SU-DHL-6 (cell line): Measurements from ENCODE around the gene OR1N2.
"Not testable (repeated sequence)": the region's sequence is repeated elsewhere in the genome, so short reads cannot be mapped to it uniquely, and the experiment has no call there.

ENCODE experiments used
- H2AFZ ChIP-seq: fragments of 200-600 bp; sonication (generic); 2 replicates; pipeline ENCODE4 v1.6.1; 2014; ENCODE audit warnings: low read depth, mild to moderate bottlenecking, moderate library complexity, mixed read lengths, antibody characterized with exemption, low read length; ENCODE audit not compliant: severe bottlenecking
- H3F3A ChIP-seq: fragments of 200-600 bp; shearing (Covaris generic); 2 replicates; pipeline ENCODE4 v1.6.0; 2016; ENCODE audit warnings: antibody characterized with exemption, mild to moderate bottlenecking; ENCODE audit not compliant: insufficient read depth
- H3K27ac ChIP-seq: fragments of 200-600 bp; sonication (generic); 2 replicates; pipeline ENCODE4 v1.5.1; 2016; ENCODE audit warnings: low read depth, mild to moderate bottlenecking, low read length, moderate library complexity, mixed read lengths
- H3K27me3 ChIP-seq: fragments of 200-600 bp; sonication (generic), shearing (Covaris generic); 2 replicates; pipeline ENCODE4 v1.6.0; 2014; ENCODE audit warnings: mild to moderate bottlenecking, low read length
- H3K36me3 ChIP-seq: fragments of 200-600 bp; sonication (generic); 2 replicates; pipeline ENCODE4 v1.6.1; 2014; ENCODE audit warnings: mild to moderate bottlenecking, low read length, mixed read lengths
- H3K4me2 ChIP-seq: fragments of 300-600, 200-600 bp; shearing (Covaris generic), sonication (generic); 2 replicates; pipeline ENCODE4 v1.6.0; 2014; ENCODE audit warnings: low read length, low read depth, mild to moderate bottlenecking; ENCODE audit not compliant: poor library complexity, severe bottlenecking
- H3K4me3 ChIP-seq: fragments of 200-600 bp; sonication (generic); 2 replicates; pipeline ENCODE4 v1.5.1; 2014; ENCODE audit warnings: antibody characterized with exemption, low read length, mild to moderate bottlenecking, mixed read lengths; ENCODE audit not compliant: insufficient read depth, poor library complexity, severe bottlenecking
- H3K79me2 ChIP-seq: fragments of 200-600 bp; sonication (generic); 2 replicates; pipeline ENCODE4 v1.6.1; 2014; ENCODE audit warnings: mild to moderate bottlenecking, low read length, moderate library complexity; ENCODE audit not compliant: insufficient read depth
- H3K9ac ChIP-seq: fragments of 200-600 bp; sonication (generic); 2 replicates; pipeline ENCODE4 v1.7.0; 2014; ENCODE audit warnings: mild to moderate bottlenecking, low read length
- H3K9me2 ChIP-seq: fragments of 200-600 bp; sonication (generic); replicated peaks from 2 replicates; pipeline ENCODE4 v1.6.1; 2014; ENCODE audit warnings: low read length; ENCODE audit not compliant: insufficient read depth
- H3K9me3 ChIP-seq: fragments of 200-600 bp; sonication (generic); 2 replicates; pipeline ENCODE4 v1.6.1; 2014; ENCODE audit warnings: low read length, mixed read lengths; ENCODE audit not compliant: insufficient read depth
- H4K20me1 ChIP-seq: fragments of 200-600 bp; sonication (generic); 2 replicates; pipeline ENCODE4 v1.6.1; 2014; ENCODE audit warnings: low read depth, mild to moderate bottlenecking, antibody characterized with exemption, low read length, moderate library complexity, mixed read lengths
- CTCF ChIP-seq: fragments of 200-600 bp; sonication (generic); IDR thresholded peaks from one replicate; pipeline ENCODE4 v1.5.1; 2017; ENCODE audit warnings: antibody characterized with exemption, mild to moderate bottlenecking, low read length, moderate library complexity; ENCODE audit not compliant: insufficient read depth, poor library complexity, severe bottlenecking
- EZH2phosphoT487 ChIP-seq: fragments of 200-600 bp; sonication (generic), shearing (Covaris generic); conservative IDR thresholded peaks from 2 replicates; pipeline ENCODE4 v1.6.1; 2018; ENCODE audit warnings: mild to moderate bottlenecking, antibody characterized with exemption, low read length, moderate library complexity, mixed read lengths

The OR1N2 gene

GRCh38 chr9:122526602-122527001 lies 26.3 kb upstream of the OR1N2 start:
- Histone ChIP-seq H3K9me2 (no peaks in the 10 kb centered on the region), H3K79me2 (no peaks in the 10 kb centered on the region), H3K27ac (no peak overlapping the region), H3K9ac (no peak overlapping the region), H4K20me1 (no peaks in the 10 kb centered on the region), H3K27me3 (no peaks in the 10 kb centered on the region), H3K4me2 (no peak overlapping the region), H3K36me3 (no peaks in the 10 kb centered on the region), H3K9me3 (no peaks in the 10 kb centered on the region), H2AFZ (no peak overlapping the region), H3F3A (no peaks in the 10 kb centered on the region), H3K4me3 (no peak overlapping the region)
- TF ChIP-seq CTCF, result no peak

- Histone ChIP-seq H3K27me3 (no peaks in the 10 kb centered on the region), H3K9me2 (no peaks in the 10 kb centered on the region), H3K9ac (no peak within 1 kb of the TSS), H3K36me3 (no peaks in the 10 kb centered on the region), H3K4me3 (no peak within 1 kb of the TSS), H3F3A (no peaks in the 10 kb centered on the region), H4K20me1 (no peaks in the 10 kb centered on the region), H2AFZ (no peak within 1 kb of the TSS), H3K4me2 (no peak within 1 kb of the TSS), H3K79me2 (no peaks in the 10 kb centered on the region), H3K9me3 (no peaks in the 10 kb centered on the region), H3K27ac (no peak within 1 kb of the TSS)
- TF ChIP-seq CTCF (no peak), EZH2phosphoT487 (no peak)
Observed at GRCh38 chr9:122527193-122527592, 25.7 kb upstream of the OR1N2 start, which contains the start of gene OR1N1. Gene OR1N1 (minus strand): TSS chr9:122527293. CDS start chr9:122527293, 0 bp downstream.

GRCh38 chr9:122531157-122531556 lies 21.8 kb upstream of the OR1N2 start:
- not testable (repeated sequence) for H3K36me3 ChIP-seq, H3K27me3 ChIP-seq, H4K20me1 ChIP-seq, H3K4me2 ChIP-seq, H3K4me3 ChIP-seq, H3K9me3 ChIP-seq, H3F3A ChIP-seq, H2AFZ ChIP-seq, H3K9ac ChIP-seq, H3K27ac ChIP-seq, H3K9me2 ChIP-seq, H3K79me2 ChIP-seq

GRCh38 chr9:122536134-122536533 lies 16.8 kb upstream of the OR1N2 start:
- H4K20me1 ChIP-seq, result no peaks in the 10 kb centered on the region
- H3K9me3 ChIP-seq, result no peaks in the 10 kb centered on the region
- no peak overlapping the region for H3K27ac ChIP-seq
- no peaks in the 10 kb centered on the region for H3F3A ChIP-seq
- TF ChIP-seq EZH2phosphoT487 (no peak), CTCF (no peak)
- no peaks in the 10 kb centered on the region for H3K27me3 ChIP-seq
- H3K9me2 ChIP-seq, result no peaks in the 10 kb centered on the region
- no peak overlapping the region for H3K4me2 ChIP-seq
- no peak overlapping the region for H2AFZ ChIP-seq
- H3K79me2 ChIP-seq, result no peaks in the 10 kb centered on the region
- H3K4me3 ChIP-seq, result no peak overlapping the region
- no peaks in the 10 kb centered on the region for H3K36me3 ChIP-seq
- no peak overlapping the region for H3K9ac ChIP-seq

GRCh38 chr9:122537066-122537465 lies 15.8 kb upstream of the OR1N2 start:
- not testable (repeated sequence) for H2AFZ ChIP-seq

More at GRCh38 chr9:122537066-122537465, 15.8 kb upstream of the OR1N2 start:
- H3K9ac ChIP-seq, H3F3A ChIP-seq, H3K9me2 ChIP-seq, H3K79me2 ChIP-seq, H3K9me3 ChIP-seq, H4K20me1 ChIP-seq, H3K27me3 ChIP-seq, H3K4me2 ChIP-seq, H3K4me3 ChIP-seq, H3K36me3 ChIP-seq, H3K27ac ChIP-seq: not testable (repeated sequence)
